BE2C (cell line): ENCODE data around the gene RHEX.
"Not testable (repeated sequence)": the region's sequence is repeated elsewhere in the genome, so short reads cannot be mapped to it uniquely, and the experiment has no call there.

ENCODE experiments used
- DNase-seq: peaks from one replicate; pipeline ENCODE4 v3.0.0-alpha.2; 2020
- H3K27me3 ChIP-seq: fragments of 250-450 bp; sonication (Bioruptor Pico); 2 replicates; pipeline ENCODE4 v1.5.1; 2020; ENCODE audit warnings: mild to moderate bottlenecking
- H3K36me3 ChIP-seq: fragments of 250-450 bp; sonication (Bioruptor Pico); 2 replicates; pipeline ENCODE4 v1.5.1; 2020; ENCODE audit warnings: mild to moderate bottlenecking
- H3K4me1 ChIP-seq: fragments of 250-450 bp; sonication (Bioruptor Pico); 2 replicates; pipeline ENCODE4 v1.5.1; 2020
- H3K4me3 ChIP-seq: 2 replicates; pipeline ENCODE4 v1.5.1; 2011; ENCODE audit warnings: low read depth, low read length
- H3K9me3 ChIP-seq: fragments of 250-450 bp; sonication (Bioruptor Pico); 2 replicates; pipeline ENCODE4 v1.5.1; 2020
- CTCF ChIP-seq: IDR thresholded peaks from 2 replicates; pipeline ENCODE4 v1.5.1; 2012; ENCODE audit warnings: mild to moderate bottlenecking, low read depth, low read length

Gene RHEX

GRCh38 chr1:206047271-206047670 is 5.7 kb upstream of the RHEX start:
- DNase-seq: no peak
- Histone ChIP-seq H3K4me3 (no peak overlapping the region), H3K27me3 (peaks cover 33% of the 10 kb centered on the region), H3K4me1 (no peaks in the 10 kb centered on the region), H3K36me3 (no peaks in the 10 kb centered on the region), H3K9me3 (no peaks in the 10 kb centered on the region)
- no peak for TF ChIP-seq CTCF

DNA sequence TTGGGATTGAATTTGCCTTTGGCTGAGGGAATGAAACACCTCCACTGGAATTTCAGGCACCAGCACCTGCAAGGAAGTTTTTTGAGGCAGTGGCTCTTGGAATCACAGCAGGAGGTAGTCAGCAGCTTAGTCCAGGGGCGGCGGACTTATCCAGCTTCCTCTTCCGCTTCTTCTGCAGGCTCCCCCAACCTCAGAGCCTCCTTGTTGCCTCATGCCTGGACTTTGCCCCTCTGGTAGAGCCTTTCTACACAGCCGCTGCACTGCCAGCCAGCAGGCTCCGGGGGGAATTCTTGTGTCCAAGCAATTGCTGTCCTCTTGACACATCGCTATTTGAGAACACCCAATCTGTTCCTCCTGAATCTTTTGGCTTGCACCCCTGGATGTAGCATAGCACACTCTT is 4.4 kb upstream of the RHEX start:
- DNase-seq: no peak
- H3K36me3 ChIP-seq: no peaks in the 10 kb centered on the region
- H3K4me1 ChIP-seq: no peaks in the 10 kb centered on the region
- no peak overlapping the region for H3K4me3 ChIP-seq
- H3K9me3 ChIP-seq: no peaks in the 10 kb centered on the region
- peaks cover 33% of the 10 kb centered on the region for H3K27me3 ChIP-seq
- no peak for TF ChIP-seq CTCF

DNA sequence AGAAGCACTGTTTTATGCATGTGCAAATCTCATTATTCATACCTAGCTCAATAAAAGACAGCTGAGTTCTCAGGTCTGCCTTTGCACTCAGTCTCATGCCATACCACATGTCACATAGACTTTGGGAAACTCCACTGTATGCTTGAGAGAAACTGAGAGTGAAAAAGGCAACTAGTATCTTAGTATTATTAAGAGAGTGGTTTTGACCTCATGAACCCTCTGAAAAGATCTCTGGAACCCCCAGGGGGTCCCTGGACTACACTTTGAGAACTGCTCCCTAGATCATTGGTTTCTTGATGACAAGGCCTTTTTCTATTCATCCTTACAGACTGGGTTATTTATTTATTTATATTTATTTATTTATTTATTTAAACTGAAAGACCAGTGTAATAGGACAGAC is 3.7 kb upstream of the RHEX start:
- peaks cover 33% of the 10 kb centered on the region for H3K27me3 ChIP-seq
- DNase-seq: no peak
- H3K4me1 ChIP-seq: no peaks in the 10 kb centered on the region
- TF ChIP-seq CTCF: no peak
- no peaks in the 10 kb centered on the region for H3K9me3 ChIP-seq
- H3K36me3 ChIP-seq: no peaks in the 10 kb centered on the region
- no peak overlapping the region for H3K4me3 ChIP-seq

DNA sequence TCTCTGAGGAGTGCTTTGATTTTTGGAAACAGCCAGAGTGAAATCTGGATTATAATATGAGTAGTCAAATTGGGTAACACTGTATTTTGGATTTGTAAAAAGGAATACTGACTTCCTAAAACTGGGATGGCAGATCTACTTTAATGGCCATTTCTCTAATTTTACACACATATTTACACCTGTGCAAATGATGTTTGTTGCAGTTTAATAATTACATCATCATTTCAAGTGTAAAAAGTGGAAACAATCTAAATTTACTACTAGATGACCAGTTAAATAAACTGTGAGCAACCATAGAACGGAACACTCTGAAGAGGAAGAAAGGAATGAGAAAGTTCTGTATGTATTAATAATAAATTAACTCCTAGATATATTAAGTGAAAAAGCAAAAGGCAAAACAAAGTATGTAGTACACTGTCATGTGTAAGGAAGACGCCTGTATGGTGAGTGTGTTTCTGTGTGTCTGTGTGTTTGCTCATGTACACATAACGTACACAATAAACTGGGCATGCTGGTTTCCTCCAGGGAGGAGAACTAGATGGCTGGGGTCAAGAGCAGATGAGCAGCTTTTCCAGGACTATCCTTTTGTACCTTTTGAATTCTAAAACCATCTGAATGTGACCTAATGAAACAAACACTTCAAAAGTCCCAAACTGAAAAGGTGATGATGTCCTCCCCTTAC is 2.9 kb upstream of the RHEX start:
- no peak for DNase-seq
- Histone ChIP-seq H3K27me3 (peaks cover 33% of the 10 kb centered on the region), H3K4me1 (no peaks in the 10 kb centered on the region), H3K36me3 (no peaks in the 10 kb centered on the region), H3K4me3 (no peak overlapping the region), H3K9me3 (no peaks in the 10 kb centered on the region)
- TF ChIP-seq CTCF: no peak

DNA sequence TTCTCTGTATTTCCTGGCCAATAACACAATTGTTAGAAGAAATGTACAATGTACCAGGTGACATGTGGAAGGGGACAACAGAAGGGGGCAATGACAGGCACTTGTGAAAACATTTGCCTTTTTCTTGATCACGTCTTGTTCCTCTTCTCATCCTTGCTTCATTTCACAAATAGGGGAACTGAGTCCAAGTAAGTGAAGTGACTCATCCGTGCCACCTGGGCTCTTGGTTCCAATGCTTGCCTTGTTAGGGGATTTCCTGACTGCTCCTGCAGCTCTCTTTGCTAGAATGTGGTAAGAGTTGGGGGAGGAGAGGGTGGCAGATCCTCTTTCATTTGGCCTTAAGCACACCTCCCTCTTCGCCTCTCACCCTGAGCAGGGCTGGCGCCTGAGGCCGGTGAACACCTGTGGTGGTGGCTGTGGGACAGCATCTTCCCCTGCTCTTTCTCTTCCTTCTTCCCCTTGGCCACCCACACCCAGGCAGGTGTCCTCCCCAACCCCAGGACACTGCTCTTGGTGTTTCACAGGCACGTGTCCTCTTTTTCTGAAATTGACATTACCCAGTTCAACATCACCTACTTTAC is 2.2 kb upstream of the RHEX start:
- no peaks in the 10 kb centered on the region for H3K9me3 ChIP-seq
- TF ChIP-seq CTCF: no peak
- H3K27me3 ChIP-seq: peaks cover 33% of the 10 kb centered on the region
- no peaks in the 10 kb centered on the region for H3K4me1 ChIP-seq
- H3K36me3 ChIP-seq: no peaks in the 10 kb centered on the region
- H3K4me3 ChIP-seq: no peak overlapping the region
- DNase-seq: no peak

DNA sequence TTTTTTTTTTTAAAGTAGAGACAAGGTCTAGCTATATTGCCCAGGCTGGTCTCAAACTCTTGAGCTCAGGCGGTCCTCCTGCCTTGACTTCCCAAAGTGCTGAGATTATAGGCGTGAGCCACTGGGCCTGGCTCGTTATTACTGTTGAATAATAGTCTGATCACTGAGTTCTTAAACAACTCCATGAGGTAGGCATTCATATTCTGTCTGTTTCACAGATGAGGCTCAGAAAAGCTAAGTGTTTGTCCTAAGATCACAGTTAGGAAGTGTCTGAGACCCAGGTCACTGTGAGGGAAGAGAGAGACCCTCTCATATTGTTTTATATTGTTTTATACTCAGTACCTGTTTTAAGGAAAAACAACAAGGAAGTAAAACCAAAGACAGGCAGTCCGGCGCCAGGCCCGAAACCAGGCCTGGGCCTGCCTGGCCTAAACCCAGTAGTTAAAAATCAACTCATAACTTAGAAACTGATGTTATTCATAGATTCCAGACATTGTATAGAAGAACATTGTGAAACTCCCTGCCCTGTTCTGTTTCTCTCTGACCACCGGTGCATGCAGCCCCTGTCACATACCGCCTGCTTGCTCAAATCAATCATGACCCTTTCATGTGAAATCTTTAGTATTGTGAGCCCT is 625 bp upstream of the RHEX start:
- not testable (repeated sequence) for H3K4me3 ChIP-seq, H3K9me3 ChIP-seq, H3K36me3 ChIP-seq, H3K4me1 ChIP-seq, DNase-seq
- H3K27me3 ChIP-seq: peaks cover 23% of the 10 kb centered on the region

GRCh38 chr1:206053616-206054015 is 643 bp downstream of the RHEX start:
- not testable (repeated sequence) for H3K4me3 ChIP-seq, DNase-seq, H3K4me1 ChIP-seq, H3K9me3 ChIP-seq, H3K36me3 ChIP-seq
- peaks cover 10% of the 10 kb centered on the region; the same call in 1 of the 2 replicates for H3K27me3 ChIP-seq

DNA sequence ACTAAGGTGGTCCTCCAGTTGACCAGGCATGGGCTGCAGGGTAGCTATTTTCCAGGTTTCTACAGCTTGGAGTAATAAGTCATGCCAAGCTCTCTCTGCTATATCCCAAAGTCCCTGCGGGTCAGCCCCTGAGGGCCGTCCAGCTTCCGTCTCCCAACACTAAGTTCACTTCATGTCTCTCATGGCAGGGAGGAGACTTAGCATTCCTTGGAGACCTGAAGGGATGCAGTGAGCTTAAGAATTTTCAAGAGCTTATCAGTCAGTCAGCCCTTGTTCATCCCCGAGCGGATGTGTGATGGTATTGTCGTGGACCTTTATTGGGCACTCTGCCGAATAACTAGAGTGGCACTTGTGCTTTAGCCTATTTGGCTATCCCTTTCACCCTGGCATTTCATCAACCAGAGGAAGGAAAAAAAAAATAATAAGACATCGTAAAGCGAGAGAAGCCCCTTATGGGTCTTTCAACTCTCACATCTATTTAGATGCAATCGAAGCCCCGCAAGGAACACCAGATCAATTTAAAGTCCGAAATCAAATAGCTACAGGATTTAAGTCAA is 2.2 kb downstream of the RHEX start:
- H3K4me1 ChIP-seq, DNase-seq, H3K27me3 ChIP-seq: not testable (repeated sequence)

GRCh38 chr1:206055639-206056323 is 2.8 kb downstream of the RHEX start:
- H3K4me3 ChIP-seq, DNase-seq, H3K36me3 ChIP-seq, H3K4me1 ChIP-seq, H3K27me3 ChIP-seq, H3K9me3 ChIP-seq: not testable (repeated sequence)

More for the DNA sequence above, 2.2 kb downstream of the RHEX start:
- H3K9me3 ChIP-seq, H3K36me3 ChIP-seq, H3K4me3 ChIP-seq: not testable (repeated sequence)
